Uterus (tissue), 4 donors: ENCODE results near the gene SRSF10. TPM values are rescaled to one million over a fixed set of nuclear protein-coding genes. Genes with fewer than 3 reads are reported as not detected.
"Not testable (repeated sequence)": the region's sequence is repeated elsewhere in the genome, so short reads cannot be mapped to it uniquely, and the experiment has no call there.

Source experiments
- DNase-seq, 2 donors: peaks; one replicate each; pipeline ENCODE4 v3.0.0-alpha.2; 2019 to 2020
- H3K27ac ChIP-seq, 2 donors: fragments of 200-600 bp; sonication (generic); 1 replicate in 1 of 2; 2 replicates in 1 of 2; pipeline ENCODE4 v1.5.1; 2016 to 2018
- H3K27me3 ChIP-seq, 2 donors: fragments of 200-600 bp; sonication (generic); one replicate each; pipeline ENCODE4 v1.5.1; 2018 to 2019; ENCODE audit warnings: control low read depth in 1 of 2
- H3K36me3 ChIP-seq, 2 donors: fragments of 200-600 bp; sonication (generic); one replicate each; pipeline ENCODE4 v1.5.1; 2019; ENCODE audit warnings: control low read depth in 1 of 2
- H3K4me1 ChIP-seq, 2 donors: fragments of 200-600 bp; sonication (generic); one replicate each; pipeline ENCODE4 v1.5.1; 2018 to 2019; ENCODE audit warnings: control low read depth in 1 of 2
- H3K4me3 ChIP-seq, 2 donors: fragments of 200-600 bp; sonication (generic); 1 replicate in 1 of 2; 2 replicates in 1 of 2; pipeline ENCODE4 v1.5.1; 2018 to 2019; ENCODE audit warnings: mild to moderate bottlenecking in 1 of 2
- H3K9me3 ChIP-seq, 2 donors: fragments of 200-600 bp; sonication (generic); one replicate each; pipeline ENCODE4 v1.5.1; 2019; ENCODE audit warnings: control low read depth in 1 of 2
- CTCF ChIP-seq, 4 experiments: fragments of 200-600 bp in 2 of 4; fragments of 450-650 bp in 2 of 4; sonication (generic) in 2 of 4; IDR thresholded peaks; one replicate each; pipeline ENCODE4 v1.5.1; 2016 to 2019; ENCODE audit warnings: antibody characterized with exemption in 4 of 4, mild to moderate bottlenecking in 2 of 4, moderate library complexity in 1 of 4
- POLR2A ChIP-seq, 2 donors: fragments of 450-650 bp; IDR thresholded peaks; one replicate each; pipeline ENCODE4 v1.6.1; 2016; ENCODE audit warnings: antibody characterized with exemption in 2 of 2, mild to moderate bottlenecking in 1 of 2, moderate library complexity in 1 of 2
- intact Hi-C: fragments of 100-400 bp; cut with DNase I; formaldehyde crosslinking; loops from one replicate; pipeline ENCODE4 v1.15.1; 2023; ENCODE audit warnings: low total_unique reads
- total RNA-seq, 4 donors: library from RNA; depleted of rRNA in 3 of 4; stranded (reverse); fragments of >200 nt in 3 of 4; gene quantifications; one replicate each; pipeline versions ENCODE4 v1.1.0 to v1.2.4, GENCODE V29; 2014 to 2023
- donor health status: DM: yes; HTN: yes; CAD: no.

SRSF10 gene
- total RNA-seq, 4 donors from 2014 or later: 105 to 198 (median 162) TPM

- Histone ChIP-seq H3K36me3 (no peaks in the 10 kb centered on the region), H3K4me3 (peak overlapping the region; percentile 83 to 88), H3K4me1 (peaks cover 0 to 7% of the 10 kb centered on the region in 2 donors), H3K27ac (peak overlapping the region; percentile 98 to 99), H3K9me3 (no peaks in the 10 kb centered on the region), H3K27me3 (no peaks in the 10 kb centered on the region)
- no peak for DNase-seq
- intact Hi-C loops: no loop called here
- no peak for TF ChIP-seq CTCF (IDR thresholded peaks at IDR 0.05)
- no peak for TF ChIP-seq POLR2A (IDR thresholded peaks at IDR 0.05)
These were observed 19.7 kb downstream of the SRSF10 start for GRCh38 chr1:23960291-23961020.

GRCh38 chr1:23959461-23960290, 20.5 kb downstream of the SRSF10 start, which contains the start of gene PNRC2:
Gene PNRC2, plus strand, starts transcription at chr1:23959828. Its CDS starts 1,630 bp downstream, at chr1:23961458.
- intact Hi-C loops: loop anchor here (10.0 kb wide), 1 partner anchor 65 kb away; no protein-coding TSS in a partner anchor
- Histone ChIP-seq H3K4me3 (peak within 1 kb of the TSS; percentile 83 to 88), H3K4me1 (peaks cover 0 to 8% of the 10 kb centered on the region in 2 donors), H3K36me3 (no peaks in the 10 kb centered on the region), H3K27me3 (no peaks in the 10 kb centered on the region), H3K9me3 (no peaks in the 10 kb centered on the region), H3K27ac (peak within 1 kb of the TSS; percentile 98 to 99)
- DNase-seq: peak; percentile 96 to 97
- TF ChIP-seq POLR2A (IDR thresholded peaks at IDR 0.05) (peak; percentile 92 to 95), CTCF (IDR thresholded peaks at IDR 0.05) (peak in 1 of 4 experiments; percentile 19)

GRCh38 chr1:23958810-23959460, 21.2 kb downstream of the SRSF10 start:
- intact Hi-C loops: loop anchor here (10.0 kb wide), 1 partner anchor 66 kb away; no protein-coding TSS in a partner anchor
- H3K4me1 ChIP-seq: peaks cover 0 to 8% of the 10 kb centered on the region in 2 donors
- peak; percentile 80 to 86 for DNase-seq
- H3K27ac ChIP-seq: peak overlapping the region; percentile 98 to 99
- no peaks in the 10 kb centered on the region for H3K9me3 ChIP-seq
- TF ChIP-seq POLR2A (IDR thresholded peaks at IDR 0.05) (no peak), CTCF (IDR thresholded peaks at IDR 0.05) (peak; percentile 31 to 65 (median 51))
- peak overlapping the region; percentile 83 to 88 for H3K4me3 ChIP-seq
- no peaks in the 10 kb centered on the region for H3K27me3 ChIP-seq
- H3K36me3 ChIP-seq: no peaks in the 10 kb centered on the region

- H3K36me3 ChIP-seq, DNase-seq, H3K9me3 ChIP-seq, H3K4me1 ChIP-seq, H3K27me3 ChIP-seq: not testable (repeated sequence)
- Histone ChIP-seq H3K27ac (peak overlapping the region; percentile 98 to 99), H3K4me3 (peak overlapping the region; percentile 83 to 88)
- intact Hi-C loops: loop anchor here (10.0 kb wide), 1 partner anchor 67 kb away; no protein-coding TSS in a partner anchor
These were observed 21.9 kb downstream of the SRSF10 start for GRCh38 chr1:23958040-23958809.

GRCh38 chr1:23957096-23957495, 23.0 kb downstream of the SRSF10 start:
- intact Hi-C loops: loop anchor here (10.0 kb wide), 1 partner anchor 68 kb away; no protein-coding TSS in a partner anchor

More at GRCh38 chr1:23957096-23957495, 23.0 kb downstream of the SRSF10 start:
- no peaks in the 10 kb centered on the region for H3K9me3 ChIP-seq
- no peak for DNase-seq
- peaks cover 0 to 8% of the 10 kb centered on the region in 2 donors for H3K4me1 ChIP-seq
- H3K4me3 ChIP-seq: no peak overlapping the region
- peak overlapping the region; percentile 98 to 99 for H3K27ac ChIP-seq
- H3K27me3 ChIP-seq: no peaks in the 10 kb centered on the region
- H3K36me3 ChIP-seq: no peaks in the 10 kb centered on the region
- no peak for TF ChIP-seq CTCF (IDR thresholded peaks at IDR 0.05)
- TF ChIP-seq POLR2A (IDR thresholded peaks at IDR 0.05): no peak
